Glomerular visceral epithelial cell (primary cell): ENCODE data around the gene RCBTB2.

Source experiments
- DNase-seq: peaks from one replicate; pipeline ENCODE4 v3.0.0-alpha.2; 2016; ENCODE audit errors: extremely low spot score

Gene RCBTB2

DNA sequence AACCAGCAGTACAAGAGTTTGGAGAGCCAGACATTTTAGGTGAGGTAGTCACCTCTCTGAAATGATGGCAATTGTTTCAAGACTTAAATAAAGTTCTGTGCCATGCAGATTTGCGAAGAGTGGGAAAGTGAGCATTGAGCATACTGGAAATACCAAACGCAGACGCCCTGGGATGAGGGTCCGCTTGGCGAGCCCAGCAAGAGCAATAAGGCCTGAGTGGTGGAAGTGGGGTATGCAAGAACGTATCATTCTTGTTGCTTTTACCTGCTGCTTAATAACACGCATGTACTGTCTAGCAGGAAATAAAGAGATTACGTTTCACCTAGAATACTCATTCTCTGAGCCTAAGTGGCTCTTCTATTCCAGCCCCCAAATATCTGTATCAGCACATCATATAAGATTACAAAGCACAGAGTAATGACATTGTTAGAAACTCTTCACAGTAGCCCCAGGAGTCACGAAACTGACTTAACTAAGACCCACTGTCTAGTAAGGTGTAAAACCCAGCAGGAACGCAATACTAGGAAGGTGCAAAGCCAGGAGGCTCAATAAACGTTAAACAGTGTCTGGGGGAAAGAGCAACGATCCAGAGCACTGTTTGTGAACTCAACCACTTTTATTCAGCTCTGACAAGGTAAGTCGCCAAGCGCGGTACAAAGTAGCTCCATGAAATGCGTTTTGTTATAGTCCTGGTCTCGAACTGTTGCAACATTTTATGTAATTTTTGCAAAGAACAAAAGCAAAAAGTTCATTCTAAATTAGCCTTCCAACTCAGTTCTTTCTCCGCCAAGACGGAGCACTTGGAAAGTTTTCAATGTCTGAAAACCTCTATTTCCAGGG lies 1.2 kb downstream of the RCBTB2 start:
- peak; percentile 34 for DNase-seq

GRCh38 chr13:48530833-48531232 lies 2.0 kb downstream of the RCBTB2 start:
- DNase-seq: no peak

DNA sequence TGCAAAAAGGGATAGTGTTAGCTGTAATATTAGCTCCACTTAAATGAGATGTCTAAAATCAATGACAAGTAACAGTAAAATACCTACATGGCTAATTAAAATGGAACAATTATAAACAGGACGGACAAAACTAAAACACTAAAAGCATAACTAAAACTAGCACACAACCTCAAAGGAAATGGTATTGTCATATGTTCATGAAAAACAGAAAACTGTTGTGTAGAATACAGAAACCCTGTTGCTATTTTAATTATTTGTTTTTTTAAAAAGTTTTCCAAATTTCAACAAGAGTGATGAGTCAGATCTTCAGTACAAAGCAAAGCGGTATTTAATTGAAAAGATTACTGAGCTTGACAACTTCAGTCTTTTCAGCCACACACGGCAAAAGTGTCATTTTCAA lies 4.2 kb downstream of the RCBTB2 start:
- DNase-seq: no peak

GRCh38 chr13:48527955-48528354 lies 4.9 kb downstream of the RCBTB2 start:
- DNase-seq: no peak

DNA sequence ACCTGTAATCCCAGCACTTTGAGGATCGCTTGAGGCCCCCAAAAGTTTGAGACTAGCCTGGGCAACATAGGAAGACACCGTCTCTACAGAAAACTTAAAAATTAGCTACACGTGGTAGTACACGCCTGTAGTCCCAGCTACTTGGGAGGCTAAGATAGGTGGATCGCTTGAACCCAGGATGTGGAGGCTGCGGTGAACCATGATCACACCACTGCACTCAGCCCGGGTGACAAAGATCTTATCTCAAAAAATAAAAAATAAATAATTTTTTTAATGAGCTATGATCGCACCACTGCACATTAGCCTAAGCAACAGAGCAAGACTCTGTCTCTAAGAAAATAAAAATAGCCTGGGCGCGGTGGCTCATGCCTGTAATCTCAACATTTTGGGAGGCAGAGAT lies 6.6 kb downstream of the RCBTB2 start:
- no peak for DNase-seq

- DNase-seq: no peak
Measured at GRCh38 chr13:48518083-48518482, 14.8 kb downstream of the RCBTB2 start.

DNA sequence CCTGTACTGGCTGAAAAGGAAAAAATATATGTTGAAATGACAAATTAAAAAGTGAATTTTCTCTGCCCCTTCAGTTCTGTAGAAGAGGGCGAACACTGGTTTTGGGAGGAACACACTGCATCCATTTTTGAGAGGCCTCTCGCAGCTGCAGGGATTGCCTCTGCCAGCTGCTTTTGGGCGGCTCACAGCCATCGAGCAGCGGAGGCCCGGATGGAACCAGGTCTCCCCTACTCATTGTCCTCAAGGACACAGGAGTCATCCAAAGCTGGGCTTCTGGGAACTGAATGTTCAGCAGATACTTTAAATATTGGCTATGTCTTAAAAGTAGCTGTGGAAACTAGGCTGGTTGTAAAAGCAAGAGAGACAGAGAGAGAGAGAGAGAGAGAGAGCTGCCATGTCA lies 17.1 kb downstream of the RCBTB2 start:
- no peak for DNase-seq

GRCh38 chr13:48514793-48515192 lies 18.1 kb downstream of the RCBTB2 start:
- DNase-seq: no peak

DNA sequence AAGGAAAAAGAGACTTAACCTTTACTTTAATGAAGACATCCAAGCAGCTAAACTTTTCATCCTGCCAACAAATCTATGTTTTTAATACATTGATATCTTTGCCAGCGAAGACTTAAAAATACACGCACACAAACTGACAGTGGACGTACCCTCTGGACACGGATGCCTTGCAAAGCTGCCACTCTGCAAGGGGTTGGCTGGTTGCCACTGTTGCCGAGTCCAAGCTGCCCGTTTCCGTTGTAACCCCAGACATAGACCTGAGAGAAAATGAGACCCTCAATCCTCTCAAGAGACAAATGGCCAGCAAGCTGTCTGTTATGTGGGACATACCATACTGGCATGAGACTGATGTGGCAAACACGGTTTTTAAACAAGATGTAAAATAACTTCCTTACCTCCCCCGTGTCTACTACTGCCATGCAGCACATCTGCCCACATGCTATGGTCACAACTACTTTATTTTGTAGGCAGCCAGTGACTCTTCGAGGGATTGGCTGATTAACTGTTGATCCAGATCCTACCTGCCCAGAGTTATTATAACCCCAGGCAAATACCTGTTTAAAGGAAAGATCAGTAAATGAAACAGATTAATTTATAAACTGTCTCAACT lies 21.2 kb downstream of the RCBTB2 start:
- DNase-seq: no peak

DNA sequence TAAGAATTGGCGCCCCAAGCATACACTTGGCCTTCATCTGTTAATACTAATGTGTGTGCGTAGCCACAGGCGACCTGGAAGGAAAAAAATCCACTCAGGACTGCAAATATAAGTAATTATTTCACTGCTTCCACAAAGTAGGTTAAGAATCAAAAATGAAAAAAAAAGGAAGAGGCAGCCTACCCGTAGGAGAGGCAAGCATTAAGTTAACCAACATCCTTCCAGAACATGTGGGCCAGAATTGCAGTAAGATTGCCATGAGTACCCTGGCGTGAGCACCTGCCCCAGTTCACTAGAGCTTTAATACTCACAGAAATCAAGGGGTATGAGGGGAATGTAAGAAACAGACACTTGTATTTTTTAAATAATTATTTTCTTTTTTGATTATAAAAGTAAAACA lies 22.2 kb downstream of the RCBTB2 start:
- no peak for DNase-seq

DNA sequence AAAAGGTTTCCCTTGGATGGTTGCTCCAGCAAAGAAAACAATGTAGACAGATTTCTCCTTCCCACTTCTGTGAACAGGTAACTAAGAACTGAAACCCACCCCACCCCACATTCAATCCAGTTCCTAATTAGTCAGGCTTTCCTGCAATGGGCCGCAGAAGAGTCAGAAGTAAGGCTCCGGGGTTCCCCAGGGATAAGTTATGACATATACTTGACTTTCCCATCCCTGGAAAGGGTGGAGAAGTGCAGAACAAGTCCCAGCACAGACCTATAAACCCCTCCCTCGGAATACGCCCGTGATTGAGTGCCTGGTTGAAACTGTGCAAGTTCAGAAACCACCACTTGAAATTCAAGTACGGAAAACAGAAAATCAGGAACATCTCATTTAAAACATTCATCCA lies 24.9 kb downstream of the RCBTB2 start:
- DNase-seq: no peak

DNA sequence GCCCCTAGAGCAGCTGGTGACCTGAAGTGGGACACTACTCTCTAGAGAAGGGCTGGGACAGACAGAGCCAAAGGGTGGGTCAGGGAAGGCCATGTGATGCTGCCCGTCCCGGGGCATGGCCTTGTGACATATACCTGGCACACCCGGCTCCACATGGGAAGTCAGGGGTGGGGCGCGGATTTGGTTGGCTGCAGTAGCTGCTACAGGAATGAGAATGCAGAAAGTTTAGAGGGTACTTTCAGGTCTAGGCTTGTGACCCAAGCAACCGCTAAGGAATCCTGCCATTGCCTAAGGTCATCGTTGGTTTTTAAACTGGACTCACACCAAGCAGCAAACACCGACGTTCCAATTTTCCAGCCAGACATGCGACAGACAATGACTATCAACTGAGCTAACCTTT lies 25.9 kb downstream of the RCBTB2 start:
- DNase-seq: no peak

DNA sequence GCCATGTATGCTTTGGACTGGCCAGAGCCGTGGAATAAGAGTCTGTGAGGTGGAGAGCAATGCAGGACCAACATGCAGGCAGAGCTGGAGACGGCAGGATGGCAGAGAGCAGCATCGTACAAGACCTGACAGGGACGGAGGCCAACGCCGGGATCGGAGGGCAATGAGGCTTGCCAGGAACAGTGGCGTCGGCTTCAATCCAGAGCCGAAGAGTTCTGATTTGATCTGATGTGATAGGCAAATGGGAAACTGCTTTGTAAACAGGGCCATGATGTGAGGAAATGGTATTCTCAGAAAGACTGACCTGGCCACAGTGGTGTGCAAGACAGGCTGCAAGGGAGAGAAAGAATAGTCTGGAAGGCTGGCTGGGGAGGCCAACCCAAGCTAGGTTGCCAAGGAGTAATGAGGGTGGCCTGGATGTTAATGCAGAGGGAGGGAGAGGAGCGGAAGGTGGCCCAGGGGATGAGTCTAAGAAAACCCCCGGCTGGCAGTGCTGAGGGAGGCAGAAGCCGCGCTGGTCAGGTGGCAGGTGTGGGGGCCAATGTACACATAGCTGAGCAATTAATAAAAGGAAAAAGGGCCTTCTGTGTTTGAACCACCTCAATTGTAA lies 26.7 kb downstream of the RCBTB2 start:
- DNase-seq: no peak

DNA sequence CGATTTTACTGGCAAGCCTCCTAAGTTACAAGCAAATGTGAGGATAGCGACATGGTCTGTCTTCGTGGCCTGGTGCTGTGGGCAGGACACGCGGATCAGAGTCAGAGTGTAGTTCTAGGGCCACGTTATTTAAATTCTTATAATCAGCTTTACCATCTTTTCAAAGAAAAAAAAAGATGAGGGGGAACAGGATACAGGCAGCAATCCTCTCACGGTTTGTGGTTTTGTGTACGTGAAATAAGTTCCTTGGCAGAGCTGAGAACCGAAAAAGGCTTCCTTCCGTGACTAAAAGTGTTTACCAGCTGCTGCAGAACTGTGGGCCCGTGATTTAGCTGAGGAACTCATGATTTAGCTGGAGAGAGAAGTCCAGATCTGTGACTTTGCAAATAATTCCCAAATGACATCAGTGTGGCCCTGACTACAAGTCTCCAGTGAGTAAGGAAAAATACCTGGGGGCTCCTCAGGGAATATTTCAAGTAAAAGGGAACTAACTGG lies 27.2 kb downstream of the RCBTB2 start:
- no peak for DNase-seq

DNA sequence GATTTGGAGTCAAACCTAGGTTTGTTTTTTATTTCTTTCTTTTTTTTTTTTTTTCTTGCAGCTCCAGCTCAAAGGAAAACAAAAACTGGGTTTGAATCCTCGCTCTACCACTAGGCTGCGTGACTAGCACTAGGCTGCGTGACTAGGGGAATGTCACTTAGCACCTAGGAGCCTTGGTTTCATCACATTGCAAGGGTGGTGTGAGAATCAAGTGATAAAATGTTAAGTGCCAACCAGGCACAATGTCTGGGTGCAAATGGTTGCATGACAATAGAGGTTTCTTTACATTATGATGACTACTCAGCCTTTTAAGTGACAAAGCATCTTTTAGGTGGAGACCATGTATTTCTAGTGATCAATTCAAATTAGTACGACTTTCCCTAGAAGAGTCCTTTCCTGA lies 27.9 kb downstream of the RCBTB2 start:
- no peak for DNase-seq

- DNase-seq: no peak
Measured at GRCh38 chr13:48504606-48505005, 28.3 kb downstream of the RCBTB2 start.

DNA sequence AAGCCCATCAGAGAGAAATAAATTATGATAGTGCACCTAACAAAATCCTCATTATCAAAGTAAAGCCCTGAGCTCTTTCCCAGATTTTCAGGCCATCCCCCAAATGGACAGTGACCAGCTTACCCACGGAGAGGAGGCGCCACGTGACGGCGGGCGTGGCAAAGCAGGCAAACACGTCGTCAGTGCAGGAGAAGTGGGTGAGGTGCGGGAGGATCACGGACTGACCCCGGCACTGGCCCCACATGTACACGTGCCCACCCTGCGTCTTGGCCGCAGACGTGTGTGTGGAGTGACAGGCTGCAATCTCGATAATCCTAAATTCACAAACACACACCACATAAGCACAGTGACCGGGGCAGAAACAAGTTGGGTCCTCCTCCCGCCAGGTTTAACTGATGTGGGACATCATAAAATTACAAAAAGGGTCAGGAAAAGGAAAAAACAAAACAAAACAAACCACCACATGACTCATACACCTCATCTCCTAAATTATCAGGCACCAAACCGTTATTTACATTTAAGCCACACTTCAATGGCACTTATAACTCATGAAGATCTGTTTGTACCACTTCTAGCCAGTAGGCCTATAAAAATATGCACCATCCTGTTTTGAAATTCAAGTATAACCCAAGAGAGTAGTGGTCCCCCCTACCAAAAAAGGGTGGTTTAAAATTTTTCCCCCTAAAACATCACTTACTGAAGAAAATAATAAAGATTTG lies 30.1 kb downstream of the RCBTB2 start:
- no peak for DNase-seq

DNA sequence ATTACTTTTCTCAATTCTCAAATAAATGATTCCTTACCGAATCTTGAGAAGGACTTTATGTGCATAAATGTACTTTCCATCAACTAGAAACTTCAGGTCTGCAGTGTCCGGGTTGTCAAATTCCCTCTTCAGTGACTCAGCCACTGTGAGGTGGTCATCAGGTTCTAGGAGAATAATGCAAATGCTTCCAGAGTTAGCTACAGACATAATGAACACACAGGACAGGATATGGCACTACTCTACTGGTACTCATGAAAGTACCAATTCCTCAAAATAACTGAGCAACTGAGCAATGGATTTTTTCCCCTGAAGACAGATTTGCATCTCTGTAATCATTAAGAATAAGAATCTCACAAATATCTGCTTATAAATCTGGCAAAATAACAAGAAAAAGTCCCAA lies 31.2 kb downstream of the RCBTB2 start:
- DNase-seq: peak; percentile 11

- peak; percentile 32 for DNase-seq
Measured at GRCh38 chr13:48500652-48501197, 32.2 kb downstream of the RCBTB2 start.

- DNase-seq: no peak
Measured at GRCh38 chr13:48497669-48498068, 35.2 kb downstream of the RCBTB2 start.

GRCh38 chr13:48496271-48497161 lies 36.4 kb downstream of the RCBTB2 start:
- no peak for DNase-seq
